Kidney epithelial cell (primary cell): ENCODE results near the gene PTPN14. TPM values are rescaled to one million over a fixed set of nuclear protein-coding genes. Genes with fewer than 3 reads are reported as not detected.

Source experiments
- DNase-seq: peaks from one replicate; pipeline ENCODE4 v3.0.0-alpha.2; 2010; ENCODE audit warnings: low read depth
- H3K27me3 ChIP-seq: 2 replicates; pipeline ENCODE4 v1.6.0; 2011; ENCODE audit warnings: low read length; ENCODE audit not compliant: control insufficient read depth, insufficient read depth
- H3K36me3 ChIP-seq: 2 replicates; pipeline ENCODE4 v1.5.1; 2011; ENCODE audit warnings: low read length; ENCODE audit not compliant: control insufficient read depth, insufficient read depth
- H3K4me3 ChIP-seq: 2 replicates; pipeline ENCODE4 v1.5.1; 2011; ENCODE audit warnings: low read depth, mild to moderate bottlenecking, control low read depth, low read length
- CTCF ChIP-seq: IDR thresholded peaks from 2 replicates; pipeline ENCODE4 v1.5.1; 2011; ENCODE audit warnings: mild to moderate bottlenecking, moderate library complexity, low read length, control low read depth, inconsistent platforms; ENCODE audit not compliant: insufficient read depth, poor library complexity, severe bottlenecking
- total RNA-seq: library from RNA; depleted of rRNA; stranded (reverse); fragments of >200 nt; gene quantifications from 2 replicates; pipeline ENCODE4 v1.2.3, GENCODE V29; 2015

Gene PTPN14
- total RNA-seq, 1 donor from 2014 or later = 30.7 TPM

GRCh38 chr1:214518361-214518760, 33.0 kb downstream of the PTPN14 start:
- TF ChIP-seq CTCF = no peak
- Histone ChIP-seq H3K36me3 (no peaks in the 10 kb centered on the region), H3K27me3 (no peaks in the 10 kb centered on the region), H3K4me3 (no peak overlapping the region)
- no peak for DNase-seq

GRCh38 chr1:214516434-214517326, 34.7 kb downstream of the PTPN14 start:
- DNase-seq = no peak
- no peak for TF ChIP-seq CTCF
- Histone ChIP-seq H3K36me3 (no peaks in the 10 kb centered on the region), H3K4me3 (no peak overlapping the region), H3K27me3 (no peaks in the 10 kb centered on the region)

GRCh38 chr1:214515544-214516433, 35.6 kb downstream of the PTPN14 start:
- no peak for TF ChIP-seq CTCF
- Histone ChIP-seq H3K36me3 (no peaks in the 10 kb centered on the region), H3K4me3 (no peak overlapping the region), H3K27me3 (no peaks in the 10 kb centered on the region)
- no peak for DNase-seq

- no peak for DNase-seq
- Histone ChIP-seq H3K27me3 (no peaks in the 10 kb centered on the region), H3K4me3 (no peak overlapping the region), H3K36me3 (no peaks in the 10 kb centered on the region)
- no peak for TF ChIP-seq CTCF
These were observed 36.5 kb downstream of the PTPN14 start for GRCh38 chr1:214514819-214515383.

- Histone ChIP-seq H3K27me3 (no peaks in the 10 kb centered on the region), H3K4me3 (no peak overlapping the region), H3K36me3 (no peaks in the 10 kb centered on the region)
- TF ChIP-seq CTCF = no peak
- DNase-seq = no peak
These were observed 37.2 kb downstream of the PTPN14 start for GRCh38 chr1:214514032-214514818.
